Measurements from ENCODE around the gene ARHGAP25.
A peak's percentile ranks its signal among the peaks of the same experiment; 100 is the strongest.

ARHGAP25 gene

GRCh38 chr2:68771211-68771751 is 36.7 kb downstream of the ARHGAP25 start:
- Histone ChIP-seq H3K27ac (ENCODE audit: low read depth, low read length) (peak overlapping the region; percentile 38), H3K27me3 (ENCODE audit: control insufficient read depth in 5 of 5, insufficient read depth in 4 of 5, low read length in 5 of 5) (no peaks in the 10 kb centered on the region), H3K36me3 (ENCODE audit: control insufficient read depth in 5 of 5, insufficient read depth in 5 of 5, low read length in 5 of 5) (no peaks in the 10 kb centered on the region), H3K4me1 (ENCODE audit: control insufficient read depth in 5 of 5, insufficient read depth in 5 of 5, low read length in 5 of 5) (peaks cover 4 to 76% (median 38%) of the 10 kb centered on the region in 5 donors), H3K9ac (ENCODE audit: low read length in 5 of 5) (no peak overlapping the region), H3K9me3 (ENCODE audit: control insufficient read depth in 5 of 5, low read length in 5 of 5) (no peaks in the 10 kb centered on the region), H3K4me3 (ENCODE audit: low read depth in 1 of 5, low read length in 5 of 5) (no peak overlapping the region)

- H3K4me1 ChIP-seq (ENCODE audit: control insufficient read depth in 5 of 5, insufficient read depth in 5 of 5, low read length in 5 of 5) = peaks cover 7 to 75% (median 37%) of the 10 kb centered on the region in 5 donors
Observed at GRCh38 chr2:68772109-68772508, 37.5 kb downstream of the ARHGAP25 start.

GRCh38 chr2:68774569-68775271 is 40.1 kb downstream of the ARHGAP25 start:
- Histone ChIP-seq H3K36me3 (ENCODE audit: control insufficient read depth in 5 of 5, insufficient read depth in 5 of 5, low read length in 5 of 5) (no peaks in the 10 kb centered on the region), H3K9ac (ENCODE audit: low read length in 5 of 5) (peak overlapping the region in 4 of 5 donors; percentile 1 to 64 (median 34)), H3K4me1 (ENCODE audit: control insufficient read depth in 5 of 5, insufficient read depth in 5 of 5, low read length in 5 of 5) (peaks cover 7 to 63% (median 34%) of the 10 kb centered on the region in 5 donors), H3K4me3 (ENCODE audit: low read depth in 1 of 5, low read length in 5 of 5) (peak overlapping the region; percentile 2 to 64 (median 59)), H3K9me3 (ENCODE audit: control insufficient read depth in 5 of 5, low read length in 5 of 5) (no peaks in the 10 kb centered on the region), H3K27ac (ENCODE audit: low read depth, low read length) (peak overlapping the region; percentile 79), H3K27me3 (ENCODE audit: control insufficient read depth in 5 of 5, insufficient read depth in 4 of 5, low read length in 5 of 5) (no peaks in the 10 kb centered on the region)

More at GRCh38 chr2:68772109-68772508, 37.5 kb downstream of the ARHGAP25 start:
- H3K4me3 ChIP-seq (ENCODE audit: low read depth in 1 of 5, low read length in 5 of 5) = no peak overlapping the region
- H3K9ac ChIP-seq (ENCODE audit: low read length in 5 of 5) = no peak overlapping the region
- H3K9me3 ChIP-seq (ENCODE audit: control insufficient read depth in 5 of 5, low read length in 5 of 5) = no peaks in the 10 kb centered on the region
- H3K27me3 ChIP-seq (ENCODE audit: control insufficient read depth in 5 of 5, insufficient read depth in 4 of 5, low read length in 5 of 5) = no peaks in the 10 kb centered on the region
- peak overlapping the region; percentile 38 for H3K27ac ChIP-seq (ENCODE audit: low read depth, low read length)
- no peaks in the 10 kb centered on the region for H3K36me3 ChIP-seq (ENCODE audit: control insufficient read depth in 5 of 5, insufficient read depth in 5 of 5, low read length in 5 of 5)

- Histone ChIP-seq H3K27me3 (ENCODE audit: control insufficient read depth in 5 of 5, insufficient read depth in 4 of 5, low read length in 5 of 5) (no peaks in the 10 kb centered on the region), H3K4me3 (ENCODE audit: low read depth in 1 of 5, low read length in 5 of 5) (peak overlapping the region; percentile 2 to 64 (median 59)), H3K9me3 (ENCODE audit: control insufficient read depth in 5 of 5, low read length in 5 of 5) (no peaks in the 10 kb centered on the region), H3K4me1 (ENCODE audit: control insufficient read depth in 5 of 5, insufficient read depth in 5 of 5, low read length in 5 of 5) (peaks cover 7 to 61% (median 33%) of the 10 kb centered on the region in 5 donors), H3K9ac (ENCODE audit: low read length in 5 of 5) (peak overlapping the region in 4 of 5 donors; percentile 5 to 64 (median 34)), H3K36me3 (ENCODE audit: control insufficient read depth in 5 of 5, insufficient read depth in 5 of 5, low read length in 5 of 5) (no peaks in the 10 kb centered on the region), H3K27ac (ENCODE audit: low read depth, low read length) (peak overlapping the region; percentile 79)
Observed at GRCh38 chr2:68775272-68775842, 40.7 kb downstream of the ARHGAP25 start.

- peaks cover 6 to 53% (median 28%) of the 10 kb centered on the region in 5 donors for H3K4me1 ChIP-seq (ENCODE audit: control insufficient read depth in 5 of 5, insufficient read depth in 5 of 5, low read length in 5 of 5)
- H3K9ac ChIP-seq (ENCODE audit: low read length in 5 of 5) = peak overlapping the region in 2 of 5 donors; percentile 50 to 64
- H3K27ac ChIP-seq (ENCODE audit: low read depth, low read length) = peak overlapping the region; percentile 79
- H3K9me3 ChIP-seq (ENCODE audit: control insufficient read depth in 5 of 5, low read length in 5 of 5) = no peaks in the 10 kb centered on the region
- H3K27me3 ChIP-seq (ENCODE audit: control insufficient read depth in 5 of 5, insufficient read depth in 4 of 5, low read length in 5 of 5) = no peaks in the 10 kb centered on the region
- peaks cover 0 to under 1% (median 0%) of the 10 kb centered on the region in 5 donors for H3K36me3 ChIP-seq (ENCODE audit: control insufficient read depth in 5 of 5, insufficient read depth in 5 of 5, low read length in 5 of 5)
- H3K4me3 ChIP-seq (ENCODE audit: low read depth in 1 of 5, low read length in 5 of 5) = peak overlapping the region; percentile 21 to 64 (median 55)
Observed at GRCh38 chr2:68776124-68776523, 41.5 kb downstream of the ARHGAP25 start.

GRCh38 chr2:68779595-68779994 is 45.0 kb downstream of the ARHGAP25 start:
- H3K27ac ChIP-seq (ENCODE audit: low read depth, low read length) = no peak overlapping the region
- no peak overlapping the region for H3K9ac ChIP-seq (ENCODE audit: low read length in 5 of 5)
- H3K27me3 ChIP-seq (ENCODE audit: control insufficient read depth in 5 of 5, insufficient read depth in 4 of 5, low read length in 5 of 5) = no peaks in the 10 kb centered on the region
- no peak overlapping the region for H3K4me3 ChIP-seq (ENCODE audit: low read depth in 1 of 5, low read length in 5 of 5)
- H3K36me3 ChIP-seq (ENCODE audit: control insufficient read depth in 5 of 5, insufficient read depth in 5 of 5, low read length in 5 of 5) = peaks cover 3 to 22% (median 13%) of the 10 kb centered on the region in 5 donors
- H3K9me3 ChIP-seq (ENCODE audit: control insufficient read depth in 5 of 5, low read length in 5 of 5) = no peaks in the 10 kb centered on the region
- peaks cover 2 to 50% (median 19%) of the 10 kb centered on the region in 5 donors for H3K4me1 ChIP-seq (ENCODE audit: control insufficient read depth in 5 of 5, insufficient read depth in 5 of 5, low read length in 5 of 5)

GRCh38 chr2:68784188-68784587 is 49.6 kb downstream of the ARHGAP25 start:
- Histone ChIP-seq H3K9me3 (ENCODE audit: control insufficient read depth in 5 of 5, low read length in 5 of 5) (no peaks in the 10 kb centered on the region), H3K4me1 (ENCODE audit: control insufficient read depth in 5 of 5, insufficient read depth in 5 of 5, low read length in 5 of 5) (peaks cover 2 to 48% (median 15%) of the 10 kb centered on the region in 5 donors), H3K27me3 (ENCODE audit: control insufficient read depth in 5 of 5, insufficient read depth in 4 of 5, low read length in 5 of 5) (no peaks in the 10 kb centered on the region), H3K36me3 (ENCODE audit: control insufficient read depth in 5 of 5, insufficient read depth in 5 of 5, low read length in 5 of 5) (peaks cover 6 to 35% (median 30%) of the 10 kb centered on the region in 5 donors), H3K27ac (ENCODE audit: low read depth, low read length) (no peak overlapping the region), H3K9ac (ENCODE audit: low read length in 5 of 5) (no peak overlapping the region), H3K4me3 (ENCODE audit: low read depth in 1 of 5, low read length in 5 of 5) (no peak overlapping the region)

GRCh38 chr2:68784915-68785314 is 50.3 kb downstream of the ARHGAP25 start:
- Histone ChIP-seq H3K9ac (ENCODE audit: low read length in 5 of 5) (no peak overlapping the region), H3K36me3 (ENCODE audit: control insufficient read depth in 5 of 5, insufficient read depth in 5 of 5, low read length in 5 of 5) (peaks cover 6 to 42% (median 35%) of the 10 kb centered on the region in 5 donors), H3K4me1 (ENCODE audit: control insufficient read depth in 5 of 5, insufficient read depth in 5 of 5, low read length in 5 of 5) (peaks cover 2 to 42% (median 15%) of the 10 kb centered on the region in 5 donors), H3K27me3 (ENCODE audit: control insufficient read depth in 5 of 5, insufficient read depth in 4 of 5, low read length in 5 of 5) (no peaks in the 10 kb centered on the region), H3K9me3 (ENCODE audit: control insufficient read depth in 5 of 5, low read length in 5 of 5) (no peaks in the 10 kb centered on the region), H3K4me3 (ENCODE audit: low read depth in 1 of 5, low read length in 5 of 5) (peak overlapping the region in 1 of 5 donors; percentile 10), H3K27ac (ENCODE audit: low read depth, low read length) (peak overlapping the region; percentile 6)

GRCh38 chr2:68787356-68787755 is 52.7 kb downstream of the ARHGAP25 start:
- H3K9ac ChIP-seq (ENCODE audit: low read length in 5 of 5) = no peak overlapping the region
- no peak overlapping the region for H3K27ac ChIP-seq (ENCODE audit: low read depth, low read length)
- H3K4me3 ChIP-seq (ENCODE audit: low read depth in 1 of 5, low read length in 5 of 5) = no peak overlapping the region
- H3K27me3 ChIP-seq (ENCODE audit: control insufficient read depth in 5 of 5, insufficient read depth in 4 of 5, low read length in 5 of 5) = no peaks in the 10 kb centered on the region
- peaks cover 2 to 41% (median 15%) of the 10 kb centered on the region in 5 donors for H3K4me1 ChIP-seq (ENCODE audit: control insufficient read depth in 5 of 5, insufficient read depth in 5 of 5, low read length in 5 of 5)
- no peaks in the 10 kb centered on the region for H3K9me3 ChIP-seq (ENCODE audit: control insufficient read depth in 5 of 5, low read length in 5 of 5)
- peaks cover 5 to 42% (median 27%) of the 10 kb centered on the region in 5 donors for H3K36me3 ChIP-seq (ENCODE audit: control insufficient read depth in 5 of 5, insufficient read depth in 5 of 5, low read length in 5 of 5)

GRCh38 chr2:68789603-68790002 is 55.0 kb downstream of the ARHGAP25 start:
- Histone ChIP-seq H3K9ac (ENCODE audit: low read length in 5 of 5) (no peak overlapping the region), H3K36me3 (ENCODE audit: control insufficient read depth in 5 of 5, insufficient read depth in 5 of 5, low read length in 5 of 5) (peaks cover 5 to 33% (median 20%) of the 10 kb centered on the region in 5 donors), H3K4me1 (ENCODE audit: control insufficient read depth in 5 of 5, insufficient read depth in 5 of 5, low read length in 5 of 5) (peaks cover 2 to 30% (median 10%) of the 10 kb centered on the region in 5 donors), H3K27ac (ENCODE audit: low read depth, low read length) (no peak overlapping the region), H3K27me3 (ENCODE audit: control insufficient read depth in 5 of 5, insufficient read depth in 4 of 5, low read length in 5 of 5) (no peaks in the 10 kb centered on the region), H3K9me3 (ENCODE audit: control insufficient read depth in 5 of 5, low read length in 5 of 5) (no peaks in the 10 kb centered on the region), H3K4me3 (ENCODE audit: low read depth in 1 of 5, low read length in 5 of 5) (no peak overlapping the region)

Data from subcutaneous abdominal adipose tissue (tissue), 5 donors.